GM19372 (cell line): Measurements from ENCODE around the gene BSN.
"Not testable (repeated sequence)": the region's sequence is repeated elsewhere in the genome, so short reads cannot be mapped to it uniquely, and the experiment has no call there.

Source experiments
- ATAC-seq: cut with Tn5 transposase; IDR thresholded peaks from one replicate; pipeline ENCODE4 v1.9.1; 2021; ENCODE audit warnings: mild to moderate bottlenecking, low read depth, moderate library complexity; ENCODE audit not compliant: unreplicated experiment

BSN gene

GRCh38 chr3:49689046-49689907 is 135.0 kb downstream of the BSN start, which contains the start of the genes MST1 and RNF123:
Gene MST1 (minus strand): TSS chr3:49689474. CDS start chr3:49688691, 783 bp downstream.
Gene RNF123 (plus strand): TSS chr3:49689557. CDS start chr3:49691166, 1,609 bp downstream.
- peak; percentile 72 for ATAC-seq

- ATAC-seq = peak; percentile 7
These were observed 135.8 kb downstream of the BSN start for GRCh38 chr3:49689908-49690624.

GRCh38 chr3:49690856-49691255 is 136.6 kb downstream of the BSN start:
- not testable (repeated sequence) for ATAC-seq

- not testable (repeated sequence) for ATAC-seq
These were observed 137.2 kb downstream of the BSN start for GRCh38 chr3:49691481-49691880.

GRCh38 chr3:49694409-49695070 is 140.3 kb downstream of the BSN start:
- not testable (repeated sequence) for ATAC-seq

GRCh38 chr3:49695350-49696015 is 141.2 kb downstream of the BSN start:
- not testable (repeated sequence) for ATAC-seq

GRCh38 chr3:49699281-49699979 is 145.2 kb downstream of the BSN start:
- no peak for ATAC-seq

- ATAC-seq = no peak
These were observed 145.7 kb downstream of the BSN start for GRCh38 chr3:49700014-49700413.

GRCh38 chr3:49700453-49701128 is 146.3 kb downstream of the BSN start:
- no peak for ATAC-seq

GRCh38 chr3:49701388-49702077 is 147.3 kb downstream of the BSN start:
- no peak for ATAC-seq

- ATAC-seq = no peak
These were observed 148.4 kb downstream of the BSN start for GRCh38 chr3:49702672-49703071.

GRCh38 chr3:49703443-49703927 is 149.2 kb downstream of the BSN start:
- ATAC-seq = no peak

GRCh38 chr3:49703956-49704355 is 149.7 kb downstream of the BSN start:
- ATAC-seq = no peak

- ATAC-seq = no peak
These were observed 150.4 kb downstream of the BSN start for GRCh38 chr3:49704629-49705028.

- no peak for ATAC-seq
These were observed 151.2 kb downstream of the BSN start for GRCh38 chr3:49705390-49705960.

- ATAC-seq = no peak
These were observed 152.3 kb downstream of the BSN start for GRCh38 chr3:49706456-49707112.

GRCh38 chr3:49707113-49707480 is 152.8 kb downstream of the BSN start:
- ATAC-seq = no peak

GRCh38 chr3:49709852-49710251 is 155.6 kb downstream of the BSN start:
- ATAC-seq = no peak
